ENCODE results near the gene THAP11. TPM values are rescaled to one million over a fixed set of nuclear protein-coding genes. Genes with fewer than 3 reads are reported as not detected.
A peak's percentile ranks its signal among the peaks of the same experiment; 100 is the strongest.

Gene THAP11
- total and polyA plus RNA-seq, 2 of the 13 experiments (the other 11 are each of a cell fraction or from before 2014, with no cell fraction given): 44.2 to 53.4 TPM

DNA sequence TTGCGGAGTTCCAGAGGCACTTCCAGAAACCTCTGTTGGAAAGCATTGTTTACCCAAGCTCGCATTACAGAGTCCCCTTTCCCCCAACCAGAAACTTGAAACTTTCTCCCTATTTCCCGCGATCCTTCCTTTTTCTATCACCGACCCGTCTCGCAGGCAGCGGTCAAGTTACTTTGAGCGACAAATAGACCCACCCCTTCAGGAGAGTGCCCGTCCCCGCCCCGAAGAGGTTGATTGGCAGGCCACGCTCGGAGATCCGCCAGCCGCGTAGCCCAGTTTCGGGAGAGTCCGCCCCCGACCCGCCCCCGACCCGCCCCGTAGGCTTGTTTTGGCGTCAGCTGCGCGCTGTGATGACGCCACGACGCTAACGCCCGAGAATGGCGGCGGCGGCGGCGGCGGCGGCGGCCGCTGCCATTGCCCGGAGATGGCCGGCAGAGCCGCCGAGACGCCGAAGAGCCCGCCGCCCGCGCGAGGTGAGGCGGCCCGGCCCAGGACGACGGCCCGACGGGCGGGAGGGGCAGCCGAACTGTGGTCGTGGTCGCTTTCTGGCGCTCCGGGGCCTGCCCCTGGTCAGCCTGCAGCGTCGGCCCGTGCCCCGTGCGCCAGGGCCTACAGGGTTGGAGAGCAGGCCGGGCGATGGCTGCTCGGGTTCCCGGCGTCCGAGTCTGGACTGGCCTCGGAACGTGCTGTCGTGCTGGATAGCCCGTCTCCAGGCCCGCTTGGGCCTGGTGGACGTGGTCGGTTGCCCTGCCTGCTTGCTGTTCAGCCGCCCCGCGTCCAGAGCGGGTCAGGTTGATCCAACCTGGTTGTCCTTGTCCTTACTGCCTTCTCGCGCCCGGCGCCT, 51.0 kb downstream of the THAP11 start, which contains the start of gene PSKH1 (continued):
- peak; percentile 87 for TF ChIP-seq ZSCAN31 (CRISPR knock-in tag; IDR thresholded peaks at IDR 0.05; ENCODE audit: low read depth)
- TF ChIP-seq, protein P1, sequence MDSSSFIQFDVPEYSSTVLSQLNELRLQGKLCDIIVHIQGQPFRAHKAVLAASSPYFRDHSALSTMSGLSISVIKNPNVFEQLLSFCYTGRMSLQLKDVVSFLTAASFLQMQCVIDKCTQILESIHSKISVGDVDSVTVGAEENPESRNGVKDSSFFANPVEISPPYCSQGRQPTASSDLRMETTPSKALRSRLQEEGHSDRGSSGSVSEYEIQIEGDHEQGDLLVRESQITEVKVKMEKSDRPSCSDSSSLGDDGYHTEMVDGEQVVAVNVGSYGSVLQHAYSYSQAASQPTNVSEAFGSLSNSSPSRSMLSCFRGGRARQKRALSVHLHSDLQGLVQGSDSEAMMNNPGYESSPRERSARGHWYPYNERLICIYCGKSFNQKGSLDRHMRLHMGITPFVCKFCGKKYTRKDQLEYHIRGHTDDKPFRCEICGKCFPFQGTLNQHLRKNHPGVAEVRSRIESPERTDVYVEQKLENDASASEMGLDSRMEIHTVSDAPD (CRISPR knock-in tag; IDR thresholded peaks at IDR 0.05): peak; percentile 41; the same call in 1 of the 2 replicates
- peak; percentile 78; the same call in 1 of the 2 replicates for TF ChIP-seq SRY (CRISPR knock-in tag; IDR thresholded peaks at IDR 0.05)
- TF ChIP-seq ZNF567 (CRISPR knock-in tag; IDR thresholded peaks at IDR 0.05; ENCODE audit: borderline replicate concordance): peak; percentile 95
- TF ChIP-seq, protein P2, sequence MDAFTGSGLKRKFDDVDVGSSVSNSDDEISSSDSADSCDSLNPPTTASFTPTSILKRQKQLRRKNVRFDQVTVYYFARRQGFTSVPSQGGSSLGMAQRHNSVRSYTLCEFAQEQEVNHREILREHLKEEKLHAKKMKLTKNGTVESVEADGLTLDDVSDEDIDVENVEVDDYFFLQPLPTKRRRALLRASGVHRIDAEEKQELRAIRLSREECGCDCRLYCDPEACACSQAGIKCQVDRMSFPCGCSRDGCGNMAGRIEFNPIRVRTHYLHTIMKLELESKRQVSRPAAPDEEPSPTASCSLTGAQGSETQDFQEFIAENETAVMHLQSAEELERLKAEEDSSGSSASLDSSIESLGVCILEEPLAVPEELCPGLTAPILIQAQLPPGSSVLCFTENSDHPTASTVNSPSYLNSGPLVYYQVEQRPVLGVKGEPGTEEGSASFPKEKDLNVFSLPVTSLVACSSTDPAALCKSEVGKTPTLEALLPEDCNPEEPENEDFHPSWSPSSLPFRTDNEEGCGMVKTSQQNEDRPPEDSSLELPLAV (CRISPR knock-in tag; conservative IDR thresholded peaks at IDR 0.05; ENCODE audit: low read depth): no peak
- TF ChIP-seq GTF3A (CRISPR knock-in tag; conservative IDR thresholded peaks at IDR 0.05): no peak; the same call in 1 of the 2 replicates
- TF ChIP-seq KLF11 (CRISPR knock-in tag; IDR thresholded peaks at IDR 0.05): no peak
- no peak for TF ChIP-seq ARNT (IDR thresholded peaks at IDR 0.05)
- TF ChIP-seq ZNF564 (CRISPR knock-in tag; IDR thresholded peaks at IDR 0.05): peak; percentile 71; the same call in 1 of the 2 replicates
- peak; percentile 53; the same call in 1 of the 2 replicates for TF ChIP-seq TEAD2 (CRISPR knock-in tag; IDR thresholded peaks at IDR 0.05)
- TF ChIP-seq, protein P3, sequence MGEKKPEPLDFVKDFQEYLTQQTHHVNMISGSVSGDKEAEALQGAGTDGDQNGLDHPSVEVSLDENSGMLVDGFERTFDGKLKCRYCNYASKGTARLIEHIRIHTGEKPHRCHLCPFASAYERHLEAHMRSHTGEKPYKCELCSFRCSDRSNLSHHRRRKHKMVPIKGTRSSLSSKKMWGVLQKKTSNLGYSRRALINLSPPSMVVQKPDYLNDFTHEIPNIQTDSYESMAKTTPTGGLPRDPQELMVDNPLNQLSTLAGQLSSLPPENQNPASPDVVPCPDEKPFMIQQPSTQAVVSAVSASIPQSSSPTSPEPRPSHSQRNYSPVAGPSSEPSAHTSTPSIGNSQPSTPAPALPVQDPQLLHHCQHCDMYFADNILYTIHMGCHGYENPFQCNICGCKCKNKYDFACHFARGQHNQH (CRISPR knock-in tag; IDR thresholded peaks at IDR 0.05): no peak; the same call in none of the 2 replicates
- peak; percentile 83; the same call in 1 of the 2 replicates for TF ChIP-seq SIX1 (CRISPR knock-in tag; IDR thresholded peaks at IDR 0.05; ENCODE audit: borderline replicate concordance)
- TF ChIP-seq, protein P4, sequence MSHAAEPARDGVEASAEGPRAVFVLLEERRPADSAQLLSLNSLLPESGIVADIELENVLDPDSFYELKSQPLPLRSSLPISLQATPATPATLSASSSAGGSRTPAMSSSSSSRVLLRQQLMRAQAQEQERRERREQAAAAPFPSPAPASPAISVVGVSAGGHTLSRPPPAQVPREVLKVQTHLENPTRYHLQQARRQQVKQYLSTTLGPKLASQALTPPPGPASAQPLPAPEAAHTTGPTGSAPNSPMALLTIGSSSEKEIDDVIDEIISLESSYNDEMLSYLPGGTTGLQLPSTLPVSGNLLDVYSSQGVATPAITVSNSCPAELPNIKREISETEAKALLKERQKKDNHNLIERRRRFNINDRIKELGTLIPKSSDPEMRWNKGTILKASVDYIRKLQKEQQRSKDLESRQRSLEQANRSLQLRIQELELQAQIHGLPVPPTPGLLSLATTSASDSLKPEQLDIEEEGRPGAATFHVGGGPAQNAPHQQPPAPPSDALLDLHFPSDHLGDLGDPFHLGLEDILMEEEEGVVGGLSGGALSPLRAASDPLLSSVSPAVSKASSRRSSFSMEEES (CRISPR knock-in tag; IDR thresholded peaks at IDR 0.05): no peak; the same call in 1 of the 2 replicates
- TF ChIP-seq, protein P5, sequence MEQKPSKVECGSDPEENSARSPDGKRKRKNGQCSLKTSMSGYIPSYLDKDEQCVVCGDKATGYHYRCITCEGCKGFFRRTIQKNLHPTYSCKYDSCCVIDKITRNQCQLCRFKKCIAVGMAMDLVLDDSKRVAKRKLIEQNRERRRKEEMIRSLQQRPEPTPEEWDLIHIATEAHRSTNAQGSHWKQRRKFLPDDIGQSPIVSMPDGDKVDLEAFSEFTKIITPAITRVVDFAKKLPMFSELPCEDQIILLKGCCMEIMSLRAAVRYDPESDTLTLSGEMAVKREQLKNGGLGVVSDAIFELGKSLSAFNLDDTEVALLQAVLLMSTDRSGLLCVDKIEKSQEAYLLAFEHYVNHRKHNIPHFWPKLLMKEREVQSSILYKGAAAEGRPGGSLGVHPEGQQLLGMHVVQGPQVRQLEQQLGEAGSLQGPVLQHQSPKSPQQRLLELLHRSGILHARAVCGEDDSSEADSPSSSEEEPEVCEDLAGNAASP (CRISPR knock-in tag; IDR thresholded peaks at IDR 0.05; ENCODE audit: borderline replicate concordance): no peak
- TF ChIP-seq, protein P6, sequence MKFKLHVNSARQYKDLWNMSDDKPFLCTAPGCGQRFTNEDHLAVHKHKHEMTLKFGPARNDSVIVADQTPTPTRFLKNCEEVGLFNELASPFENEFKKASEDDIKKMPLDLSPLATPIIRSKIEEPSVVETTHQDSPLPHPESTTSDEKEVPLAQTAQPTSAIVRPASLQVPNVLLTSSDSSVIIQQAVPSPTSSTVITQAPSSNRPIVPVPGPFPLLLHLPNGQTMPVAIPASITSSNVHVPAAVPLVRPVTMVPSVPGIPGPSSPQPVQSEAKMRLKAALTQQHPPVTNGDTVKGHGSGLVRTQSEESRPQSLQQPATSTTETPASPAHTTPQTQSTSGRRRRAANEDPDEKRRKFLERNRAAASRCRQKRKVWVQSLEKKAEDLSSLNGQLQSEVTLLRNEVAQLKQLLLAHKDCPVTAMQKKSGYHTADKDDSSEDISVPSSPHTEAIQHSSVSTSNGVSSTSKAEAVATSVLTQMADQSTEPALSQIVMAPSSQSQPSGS (CRISPR knock-in tag; IDR thresholded peaks at IDR 0.05): no peak
- no peak for TF ChIP-seq ZSCAN30 (CRISPR knock-in tag; IDR thresholded peaks at IDR 0.05)
- TF ChIP-seq HOXA9 (CRISPR knock-in tag; IDR thresholded peaks at IDR 0.05; ENCODE audit: borderline replicate concordance): no peak
- TF ChIP-seq, protein P7, sequence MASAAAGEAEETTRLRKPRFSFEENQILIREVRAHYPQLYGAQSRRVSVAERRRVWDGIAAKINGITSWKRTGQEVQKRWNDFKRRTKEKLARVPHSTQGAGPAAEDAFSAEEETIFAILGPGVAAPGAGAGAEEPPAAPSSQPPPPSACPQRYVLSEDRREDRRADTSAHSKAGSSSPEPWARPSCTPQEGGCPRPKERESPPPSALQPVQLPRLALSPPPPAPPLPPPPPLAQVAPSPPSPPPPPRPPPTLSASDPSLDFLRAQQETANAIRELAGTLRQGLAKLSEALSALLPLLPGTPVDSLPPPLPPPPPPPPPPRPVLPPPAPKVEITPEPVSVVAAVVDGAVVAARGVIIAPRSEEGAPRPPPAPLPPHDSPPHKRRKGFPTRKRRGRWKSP (CRISPR knock-in tag; IDR thresholded peaks at IDR 0.05): peak; percentile 65; the same call in 1 of the 2 replicates
- 0 out of 2 replicates have a peak, but pooled peaks have one; percentile 89 for TF ChIP-seq BRCA1 (CRISPR knock-in tag; IDR thresholded peaks at IDR 0.05)

All from HepG2 (cell line).